Measurements from ENCODE around the gene MRC1. TPM values are rescaled to one million over a fixed set of nuclear protein-coding genes. Genes with fewer than 3 reads are reported as not detected.

Gene MRC1
- total and polyA plus RNA-seq, 2 of the 8 experiments (the other 6 are each of a cell fraction or from before 2014, with no cell fraction given): 0.03 to 0.06 TPM

DNA sequence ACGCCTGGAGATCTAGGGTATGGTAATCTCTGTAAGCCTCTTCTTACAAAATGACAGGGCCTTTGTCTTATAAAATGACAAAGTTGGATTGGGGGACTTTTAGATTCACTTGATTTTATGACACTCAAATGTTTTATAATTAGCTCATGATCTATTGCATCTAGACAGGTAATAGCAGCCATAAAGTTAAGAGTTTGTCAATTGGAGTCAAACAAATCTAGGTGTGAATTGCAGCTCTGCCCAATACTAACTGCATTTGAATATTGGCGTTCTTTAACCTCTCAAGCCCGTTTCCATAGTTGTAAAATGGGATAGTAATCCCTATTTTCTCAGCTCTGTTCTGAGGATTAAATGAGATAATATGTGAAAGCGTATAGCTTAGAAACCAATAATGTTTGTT, 14.1 kb upstream of the MRC1 start (continued):
- TF ChIP-seq TCF12 (IDR thresholded peaks at IDR 0.05; ENCODE audit: low read depth, low read length) (no peak), EGR1 (IDR thresholded peaks at IDR 0.05; ENCODE audit: borderline replicate concordance, low read depth, low read length) (no peak), GABPA (IDR thresholded peaks at IDR 0.05; ENCODE audit: borderline replicate concordance, insufficient read depth, low read length) (no peak), JUN (IDR thresholded peaks at IDR 0.05; ENCODE audit: low read depth, low read length) (no peak)
- TF ChIP-seq, protein P1, sequence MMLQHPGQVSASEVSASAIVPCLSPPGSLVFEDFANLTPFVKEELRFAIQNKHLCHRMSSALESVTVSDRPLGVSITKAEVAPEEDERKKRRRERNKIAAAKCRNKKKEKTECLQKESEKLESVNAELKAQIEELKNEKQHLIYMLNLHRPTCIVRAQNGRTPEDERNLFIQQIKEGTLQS (IDR thresholded peaks at IDR 0.05; ENCODE audit: insufficient read depth, low read depth, low read length): no peak
